HEK293 (cell line): ENCODE measurements around the gene FRMD8.

Experiments used
- ZNF560 ChIP-seq: fragments of 450-650 bp; formaldehyde crosslinking; IDR thresholded peaks from 2 replicates; pipeline ENCODE4 v1.5.1; 2017; ENCODE audit warnings: missing biosample characterization, missing genetic modification characterization, borderline replicate concordance
- TF ChIP-seq, protein P1 (sequence below): fragments of 450-650 bp; formaldehyde crosslinking; IDR thresholded peaks from 2 replicates; pipeline ENCODE4 v1.5.1; 2016; ENCODE audit warnings: missing biosample characterization, missing genetic modification characterization
- TF ChIP-seq, protein P2 (sequence below): sonication (generic); formaldehyde crosslinking; IDR thresholded peaks from 2 replicates; pipeline ENCODE4 v1.8.1; 2022; ENCODE audit warnings: mild to moderate bottlenecking, moderate library complexity, missing genetic modification reagents

DNA sequence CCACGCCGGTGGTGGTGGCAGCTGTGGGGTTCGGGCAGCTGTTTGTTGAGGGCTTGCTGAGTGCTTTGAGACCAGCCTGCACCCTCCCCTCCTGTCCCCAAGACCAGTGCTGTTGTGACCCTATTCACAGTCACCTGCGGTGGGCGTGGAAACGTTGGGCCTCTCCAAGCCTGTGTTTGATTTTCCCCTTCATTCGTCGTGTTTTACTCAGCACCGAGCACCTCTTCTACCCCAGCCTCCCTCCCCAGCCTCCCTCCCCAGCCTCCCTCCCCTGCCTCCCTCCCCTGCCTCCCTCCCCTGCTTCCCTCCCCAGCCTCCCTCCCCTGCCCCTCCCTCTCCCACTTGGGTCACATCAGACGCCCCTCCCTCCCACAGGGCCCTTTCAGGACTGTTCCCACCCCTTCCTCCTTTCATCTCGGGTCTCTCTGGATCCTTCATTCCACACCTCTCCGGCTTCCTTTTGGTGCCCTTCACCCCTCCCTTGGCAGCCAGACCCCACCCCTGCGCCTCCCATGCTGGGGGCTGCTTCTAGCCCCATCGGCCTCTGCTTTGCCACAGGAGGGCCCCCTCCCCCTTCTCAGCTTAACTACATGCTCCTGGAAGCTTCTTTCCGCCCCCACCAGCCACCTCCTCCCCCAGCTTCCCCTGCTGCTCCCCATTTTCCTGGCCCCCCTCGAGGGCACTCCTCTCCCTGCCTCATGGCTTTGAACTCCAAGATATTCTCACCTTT, 14.8 kb downstream of the FRMD8 start:
- TF ChIP-seq, protein P1, sequence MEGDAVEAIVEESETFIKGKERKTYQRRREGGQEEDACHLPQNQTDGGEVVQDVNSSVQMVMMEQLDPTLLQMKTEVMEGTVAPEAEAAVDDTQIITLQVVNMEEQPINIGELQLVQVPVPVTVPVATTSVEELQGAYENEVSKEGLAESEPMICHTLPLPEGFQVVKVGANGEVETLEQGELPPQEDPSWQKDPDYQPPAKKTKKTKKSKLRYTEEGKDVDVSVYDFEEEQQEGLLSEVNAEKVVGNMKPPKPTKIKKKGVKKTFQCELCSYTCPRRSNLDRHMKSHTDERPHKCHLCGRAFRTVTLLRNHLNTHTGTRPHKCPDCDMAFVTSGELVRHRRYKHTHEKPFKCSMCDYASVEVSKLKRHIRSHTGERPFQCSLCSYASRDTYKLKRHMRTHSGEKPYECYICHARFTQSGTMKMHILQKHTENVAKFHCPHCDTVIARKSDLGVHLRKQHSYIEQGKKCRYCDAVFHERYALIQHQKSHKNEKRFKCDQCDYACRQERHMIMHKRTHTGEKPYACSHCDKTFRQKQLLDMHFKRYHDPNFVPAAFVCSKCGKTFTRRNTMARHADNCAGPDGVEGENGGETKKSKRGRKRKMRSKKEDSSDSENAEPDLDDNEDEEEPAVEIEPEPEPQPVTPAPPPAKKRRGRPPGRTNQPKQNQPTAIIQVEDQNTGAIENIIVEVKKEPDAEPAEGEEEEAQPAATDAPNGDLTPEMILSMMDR (tag by site-specific recombination) = no peak
- TF ChIP-seq ZNF560 (tag by site-specific recombination) = no peak
- TF ChIP-seq, protein P2, sequence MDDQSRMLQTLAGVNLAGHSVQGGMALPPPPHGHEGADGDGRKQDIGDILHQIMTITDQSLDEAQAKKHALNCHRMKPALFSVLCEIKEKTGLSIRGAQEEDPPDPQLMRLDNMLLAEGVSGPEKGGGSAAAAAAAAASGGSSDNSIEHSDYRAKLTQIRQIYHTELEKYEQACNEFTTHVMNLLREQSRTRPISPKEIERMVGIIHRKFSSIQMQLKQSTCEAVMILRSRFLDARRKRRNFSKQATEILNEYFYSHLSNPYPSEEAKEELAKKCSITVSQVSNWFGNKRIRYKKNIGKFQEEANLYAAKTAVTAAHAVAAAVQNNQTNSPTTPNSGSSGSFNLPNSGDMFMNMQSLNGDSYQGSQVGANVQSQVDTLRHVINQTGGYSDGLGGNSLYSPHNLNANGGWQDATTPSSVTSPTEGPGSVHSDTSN = no peak
